PC-3 (cell line): Measurements from ENCODE around the gene EIF2AK3. TPM values are rescaled to one million over a fixed set of nuclear protein-coding genes. Genes with fewer than 3 reads are reported as not detected.

ENCODE experiments used
- ATAC-seq: fragments of 200-7000 bp; cut with Tn5 transposase; 2 replicates; pipeline ENCODE4 v1.9.1; 2020; ENCODE audit warnings: mild to moderate bottlenecking, moderate library complexity
- BruUV-seq: library from RNA; stranded (reverse); fragments of 400-500 nt; replicated peaks from 2 replicates; lab custom pipeline; 2021; lab: Mats Ljungman, UMichigan
- CTCF ChIA-PET: fragments of 300-600 bp; sonication (Branson Sonifier 250); formaldehyde crosslinking; loops from one replicate; lab custom pipeline; 2022; ENCODE audit warnings: antibody characterized with exemption; lab: Charles Lee
- POLR2A ChIA-PET: fragments of 300-600 bp; sonication (Branson Sonifier 250); formaldehyde crosslinking; loops from one replicate; lab custom pipeline; 2022; ENCODE audit warnings: antibody characterized with exemption; ENCODE audit not compliant: unreplicated experiment; lab: Charles Lee
- DNase-seq: peaks from one replicate; pipeline ENCODE4 v3.0.0-alpha.2; 2015
- H2AFZ ChIP-seq: fragments of 300-600 bp; sonication (generic); 2 replicates; pipeline ENCODE4 v1.6.0; 2016; ENCODE audit warnings: antibody characterized with exemption, low read length
- H3F3A ChIP-seq: fragments of 300-600 bp; sonication (generic); one replicate; pipeline ENCODE4 v1.6.0; 2017; ENCODE audit warnings: antibody characterized with exemption, low read length, control low read depth, mild to moderate bottlenecking; ENCODE audit not compliant: unreplicated experiment
- H3K27ac ChIP-seq: fragments of 300-600 bp; sonication (generic); 2 replicates; pipeline ENCODE4 v1.5.1; 2016; ENCODE audit warnings: mild to moderate bottlenecking, low read length
- H3K27me3 ChIP-seq: fragments of 300-600 bp; sonication (generic); 2 replicates; pipeline ENCODE4 v1.6.1; 2016; ENCODE audit warnings: low read length, mixed read lengths
- H3K36me3 ChIP-seq: fragments of 300-600 bp; sonication (generic); 2 replicates; pipeline ENCODE4 v1.6.1; 2016; ENCODE audit warnings: low read depth, mixed run types, low read length, mixed read lengths
- H3K4me1 ChIP-seq: fragments of 300-600 bp; sonication (generic); 2 replicates; pipeline ENCODE4 v1.5.1; 2016; ENCODE audit warnings: low read length; ENCODE audit not compliant: insufficient read depth
- H3K4me2 ChIP-seq: fragments of 300-600 bp; sonication (generic); 2 replicates; pipeline ENCODE4 v1.6.0; 2016; ENCODE audit warnings: low read length
- H3K4me3 ChIP-seq: fragments of 300-600 bp; sonication (generic); 2 replicates; pipeline ENCODE4 v1.5.1; 2016; ENCODE audit warnings: mild to moderate bottlenecking, low read length, mixed read lengths
- H3K79me2 ChIP-seq: fragments of 300-600 bp; sonication (generic); 2 replicates; pipeline ENCODE4 v1.6.1; 2017; ENCODE audit warnings: low read length, mixed read lengths
- H3K9ac ChIP-seq: fragments of 300-600 bp; sonication (generic); 2 replicates; pipeline ENCODE4 v1.6.0; 2016; ENCODE audit warnings: mild to moderate bottlenecking, low read length
- H3K9me2 ChIP-seq: fragments of 300-600 bp; sonication (generic); replicated peaks from 2 replicates; pipeline ENCODE4 v1.6.1; 2016; ENCODE audit warnings: mixed run types, low read length, mixed read lengths
- H3K9me3 ChIP-seq: fragments of 300-600 bp; sonication (generic); 2 replicates; pipeline ENCODE4 v1.6.1; 2016; ENCODE audit warnings: low read length, mixed read lengths
- H4K20me1 ChIP-seq: fragments of 300-600 bp; sonication (generic); 2 replicates; pipeline ENCODE4 v1.6.1; 2016; ENCODE audit warnings: low read length, mixed read lengths
- CTCF ChIP-seq: fragments of 300-600 bp; sonication (generic); conservative IDR thresholded peaks from 2 replicates; pipeline ENCODE4 v1.5.1; 2017; ENCODE audit warnings: antibody characterized with exemption, low read depth, mild to moderate bottlenecking, low read length
- EZH2 ChIP-seq: fragments of 300-600 bp; sonication (generic); IDR thresholded peaks from one replicate; pipeline ENCODE4 v1.6.1; 2017; ENCODE audit warnings: antibody characterized with exemption, mild to moderate bottlenecking, low read length; ENCODE audit not compliant: unreplicated experiment
- EZH2phosphoT487 ChIP-seq: fragments of 300-600 bp; sonication (generic); IDR thresholded peaks from 2 replicates; pipeline ENCODE4 v1.6.1; 2018; ENCODE audit warnings: mild to moderate bottlenecking, antibody characterized with exemption, low read length, borderline replicate concordance
- intact Hi-C: fragments of 100-400 bp; cut with micrococcal nuclease; formaldehyde crosslinking; loops from 2 replicates; pipeline ENCODE4 v1.9.0; 2023
- total RNA-seq: library from RNA; depleted of rRNA; stranded (reverse); fragments of >200 nt; gene quantifications from 2 replicates; pipeline ENCODE4 v1.2.3, GENCODE V29; 2014

Gene EIF2AK3
- total RNA-seq, 1 experiment from 2014 or later, result 10.7 TPM

- Histone ChIP-seq H3K9me2 (no peaks in the 10 kb centered on the region), H3K9ac (no peak overlapping the region), H3K4me2 (no peak overlapping the region), H3K36me3 (no peaks in the 10 kb centered on the region), H3K4me1 (peaks cover 21% of the 10 kb centered on the region), H3K4me3 (no peak overlapping the region), H3K79me2 (no peaks in the 10 kb centered on the region), H3F3A (peaks cover 4% of the 10 kb centered on the region), H3K27ac (no peak overlapping the region), H2AFZ (no peak overlapping the region), H4K20me1 (no peaks in the 10 kb centered on the region), H3K9me3 (no peaks in the 10 kb centered on the region), H3K27me3 (no peaks in the 10 kb centered on the region)
- POLR2A ChIA-PET, result no interaction called here
- no peak for DNase-seq
- CTCF ChIA-PET, result no interaction called here
- no TSS peak for BruUV-seq
- intact Hi-C loops, result no loop called here
- TF ChIP-seq CTCF (no peak), EZH2 (no peak), EZH2phosphoT487 (no peak)
- ATAC-seq, result no peak
These were observed 15.0 kb upstream of the EIF2AK3 start for GRCh38 chr2:88642278-88642677.

- H3K27me3 ChIP-seq, result no peaks in the 10 kb centered on the region
- POLR2A ChIA-PET, result no interaction called here
- no peak overlapping the region for H2AFZ ChIP-seq
- CTCF ChIA-PET, result no interaction called here
- no peaks in the 10 kb centered on the region for H3K79me2 ChIP-seq
- no peaks in the 10 kb centered on the region for H3K9me3 ChIP-seq
- DNase-seq (no peak), ATAC-seq (no peak)
- no peak overlapping the region for H3K27ac ChIP-seq
- no peak overlapping the region for H3K4me2 ChIP-seq
- peaks cover 4% of the 10 kb centered on the region for H3F3A ChIP-seq
- no peaks in the 10 kb centered on the region for H3K9me2 ChIP-seq
- BruUV-seq, result no TSS peak
- H3K36me3 ChIP-seq, result no peaks in the 10 kb centered on the region
- H3K4me3 ChIP-seq, result no peak overlapping the region
- no peaks in the 10 kb centered on the region for H4K20me1 ChIP-seq
- H3K9ac ChIP-seq, result no peak overlapping the region
- intact Hi-C loops, result no loop called here
- peaks cover 21% of the 10 kb centered on the region for H3K4me1 ChIP-seq
- no peak for TF ChIP-seq EZH2phosphoT487
- no peak for TF ChIP-seq CTCF
- no peak for TF ChIP-seq EZH2
These were observed 14.1 kb upstream of the EIF2AK3 start for GRCh38 chr2:88641330-88641729.

DNA sequence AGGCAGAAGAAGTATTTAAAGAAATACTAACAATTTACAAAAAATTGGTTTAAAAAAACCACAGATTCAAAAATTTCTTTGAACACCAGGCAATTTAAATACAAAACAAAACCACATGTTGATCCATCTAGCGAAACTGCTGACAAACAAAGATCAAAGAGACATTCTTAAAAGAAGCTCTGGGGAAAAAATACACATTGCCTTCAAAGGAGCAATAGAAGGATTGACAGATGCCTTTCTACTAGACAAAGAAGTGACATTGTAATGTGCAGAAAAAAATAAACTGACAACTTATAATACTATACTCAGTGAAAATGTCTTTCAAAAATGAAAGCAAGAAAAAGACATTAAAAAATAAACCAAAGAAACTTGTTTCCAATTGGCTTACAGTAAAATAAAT is 12.6 kb upstream of the EIF2AK3 start:
- intact Hi-C loops, result no loop called here
- Histone ChIP-seq H3K27ac (no peak overlapping the region), H3K4me2 (no peak overlapping the region), H2AFZ (no peak overlapping the region), H3K4me3 (no peak overlapping the region), H3K36me3 (no peaks in the 10 kb centered on the region), H3K9me2 (no peaks in the 10 kb centered on the region), H3K9me3 (no peaks in the 10 kb centered on the region), H4K20me1 (no peaks in the 10 kb centered on the region), H3K9ac (no peak overlapping the region), H3K4me1 (peaks cover 21% of the 10 kb centered on the region), H3K27me3 (no peaks in the 10 kb centered on the region), H3K79me2 (no peaks in the 10 kb centered on the region), H3F3A (peaks cover 4% of the 10 kb centered on the region)
- ChIA-PET CTCF (no interaction called here), POLR2A (no interaction called here)
- no peak for DNase-seq
- no TSS peak for BruUV-seq
- TF ChIP-seq CTCF (no peak), EZH2 (no peak), EZH2phosphoT487 (no peak)
- ATAC-seq, result no peak
